HG03064 (cell line): Measurements from ENCODE around the gene RBM28.
"Not testable (repeated sequence)": the region's sequence is repeated elsewhere in the genome, so short reads cannot be mapped to it uniquely, and the experiment has no call there.

Experiments
- ATAC-seq: cut with Tn5 transposase; IDR thresholded peaks from one replicate; pipeline ENCODE4 v1.9.1; 2021; ENCODE audit warnings: low read depth; ENCODE audit not compliant: unreplicated experiment

The RBM28 gene

DNA sequence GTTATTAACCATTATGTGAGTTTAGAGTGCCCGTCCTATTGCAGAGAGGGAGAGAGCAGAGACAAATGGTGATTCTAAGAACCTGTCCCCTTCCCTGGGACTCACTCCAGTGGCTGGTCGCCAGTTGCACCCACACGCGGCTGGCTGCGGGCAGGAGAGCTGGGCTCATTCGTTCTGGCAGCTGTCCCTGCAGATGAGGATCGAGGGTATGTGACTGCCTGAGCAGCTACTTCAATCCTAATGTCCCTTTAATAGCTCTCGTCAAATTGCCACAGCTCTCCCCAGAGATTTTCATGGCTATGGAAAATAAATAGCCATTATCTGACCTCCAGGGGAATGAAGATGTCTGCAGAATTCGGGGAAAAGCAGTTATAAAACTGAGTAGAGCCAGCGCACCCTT lies 41.6 kb downstream of the RBM28 start:
- no peak for ATAC-seq

DNA sequence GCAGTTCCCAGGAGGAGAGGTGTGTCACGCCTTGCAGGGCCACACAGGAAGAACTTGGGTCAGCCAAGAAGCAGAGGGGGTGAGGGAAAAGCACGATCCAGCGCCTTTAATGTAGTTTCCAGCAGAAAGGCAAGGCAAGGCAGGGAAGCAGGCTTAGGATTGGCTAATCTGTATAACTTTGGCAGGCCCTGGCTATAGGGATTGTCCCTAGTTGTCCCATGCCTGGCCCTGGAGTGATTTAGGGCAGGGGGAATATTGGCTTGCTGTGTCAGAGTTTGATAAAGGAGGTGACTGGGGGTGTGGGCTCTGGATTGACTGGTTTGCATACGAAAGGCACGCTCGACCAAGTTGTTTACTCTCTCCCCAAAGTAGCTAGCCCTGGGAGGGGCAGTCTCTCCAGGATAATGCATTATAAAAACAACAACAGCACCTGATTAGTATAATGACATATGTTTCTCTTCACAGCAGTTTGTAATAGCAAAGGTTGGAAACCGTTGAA lies 44.5 kb downstream of the RBM28 start:
- no peak for ATAC-seq

DNA sequence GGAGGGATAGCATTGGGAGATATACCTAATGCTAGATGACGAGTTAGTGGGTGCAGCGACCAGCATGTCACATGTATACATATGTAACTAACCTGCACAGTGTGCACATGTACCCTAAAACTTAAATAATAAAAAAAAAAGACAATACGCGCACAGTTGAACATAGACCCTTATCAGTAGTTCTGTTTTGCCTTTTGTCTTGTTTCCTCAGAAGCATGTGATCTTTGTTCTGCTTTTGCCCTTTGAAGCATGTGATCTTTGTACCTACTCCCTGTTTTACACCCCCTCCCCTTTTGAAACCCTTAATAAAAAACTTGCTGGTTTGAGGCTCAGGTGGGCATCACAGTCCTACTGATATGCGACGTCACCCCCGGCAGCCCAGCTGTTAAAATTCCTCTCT lies 45.7 kb downstream of the RBM28 start:
- not testable (repeated sequence) for ATAC-seq

DNA sequence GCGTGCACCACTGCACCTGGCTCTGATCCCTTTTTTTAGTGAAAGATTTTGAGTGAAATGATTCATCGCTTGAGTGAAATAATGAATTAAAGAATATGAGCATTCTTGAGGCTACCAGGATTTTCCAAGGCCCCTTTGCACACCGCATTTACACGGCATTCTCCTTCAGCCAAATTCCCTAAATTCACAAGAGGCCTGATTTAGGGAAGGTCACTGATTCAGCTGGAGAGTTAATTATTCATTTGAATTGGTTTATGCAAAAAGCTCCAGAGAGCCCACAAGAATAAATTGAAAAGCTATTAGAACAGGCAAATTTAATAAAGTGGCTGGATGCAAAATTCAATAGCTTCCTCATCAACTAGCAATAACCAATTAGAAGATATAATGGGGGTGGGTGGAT lies 56.2 kb downstream of the RBM28 start:
- no peak for ATAC-seq

DNA sequence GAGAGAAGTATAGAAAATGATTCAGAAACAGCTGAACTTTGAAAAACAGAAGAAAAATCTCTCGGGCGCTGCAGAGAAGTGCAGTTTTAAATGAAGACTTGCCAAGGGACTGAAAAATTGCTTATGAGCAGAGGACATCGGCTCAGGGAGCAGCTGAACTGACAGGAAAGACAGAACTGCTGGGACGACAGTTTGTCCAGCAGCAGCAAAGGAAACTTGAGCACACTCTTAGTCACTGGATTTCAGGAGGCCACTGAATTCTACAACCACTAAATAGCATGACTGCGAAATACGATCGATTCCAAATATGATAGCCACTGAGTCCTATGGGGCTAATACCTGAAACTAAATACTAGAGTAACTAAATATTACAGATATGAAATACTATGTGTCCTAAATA lies 59.6 kb downstream of the RBM28 start:
- ATAC-seq, result no peak

DNA sequence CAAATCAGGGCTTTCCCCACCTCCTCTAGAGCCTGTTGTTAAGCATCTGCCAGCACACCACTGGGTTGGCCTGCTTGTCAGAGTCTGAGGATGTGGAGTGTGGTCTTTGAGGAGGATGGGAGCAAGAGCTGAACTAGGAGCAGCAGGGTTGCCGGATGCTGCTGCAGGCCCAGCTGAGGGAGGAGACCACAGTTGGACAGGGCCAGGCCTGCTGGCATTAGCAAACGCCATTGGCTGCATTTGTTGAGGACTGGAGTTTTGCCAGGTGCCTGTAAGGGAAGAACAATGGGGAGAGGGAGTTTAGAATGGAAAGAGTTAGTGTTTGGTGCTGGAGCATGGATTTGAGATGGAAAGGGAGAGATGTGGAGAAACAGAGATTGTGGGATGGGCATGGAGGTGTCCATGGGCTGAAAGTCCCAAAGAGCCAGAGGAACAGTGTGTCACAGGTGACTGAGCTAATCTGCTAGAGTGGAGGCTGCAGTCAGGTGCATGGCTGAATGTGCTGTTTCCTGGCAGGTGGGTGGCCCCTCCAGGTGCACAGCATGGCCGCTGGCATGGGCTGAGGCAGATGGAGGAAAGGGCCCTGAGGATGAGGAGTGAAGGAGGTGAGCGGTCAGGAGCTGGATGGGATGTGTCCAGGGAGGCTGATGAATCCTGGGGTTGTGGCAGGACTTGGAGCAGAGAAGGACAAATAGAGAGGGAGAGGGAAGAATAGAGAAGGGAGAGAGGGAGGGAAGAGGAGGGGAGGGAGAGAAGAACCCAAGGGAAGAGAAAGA lies 61.9 kb downstream of the RBM28 start:
- ATAC-seq, result no peak

DNA sequence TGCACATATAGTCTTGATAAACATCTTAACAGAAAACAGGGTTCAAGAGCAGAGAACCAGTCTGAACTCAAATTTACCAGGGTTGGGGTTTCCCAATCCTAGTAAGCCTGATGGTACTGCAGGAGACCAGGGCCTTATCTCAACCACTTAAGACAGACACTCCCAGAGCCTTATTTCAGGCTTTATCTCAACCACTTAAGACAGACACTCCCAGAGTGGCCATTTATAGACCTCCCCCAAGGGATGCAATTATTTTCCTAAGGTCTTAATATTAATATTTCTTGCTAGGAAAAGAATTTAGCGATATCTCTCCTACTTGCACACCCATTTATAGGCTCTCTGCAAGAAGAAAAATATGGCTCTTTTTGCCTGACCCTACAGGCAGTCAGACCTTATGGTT lies 63.3 kb downstream of the RBM28 start:
- ATAC-seq, result not testable (repeated sequence)

DNA sequence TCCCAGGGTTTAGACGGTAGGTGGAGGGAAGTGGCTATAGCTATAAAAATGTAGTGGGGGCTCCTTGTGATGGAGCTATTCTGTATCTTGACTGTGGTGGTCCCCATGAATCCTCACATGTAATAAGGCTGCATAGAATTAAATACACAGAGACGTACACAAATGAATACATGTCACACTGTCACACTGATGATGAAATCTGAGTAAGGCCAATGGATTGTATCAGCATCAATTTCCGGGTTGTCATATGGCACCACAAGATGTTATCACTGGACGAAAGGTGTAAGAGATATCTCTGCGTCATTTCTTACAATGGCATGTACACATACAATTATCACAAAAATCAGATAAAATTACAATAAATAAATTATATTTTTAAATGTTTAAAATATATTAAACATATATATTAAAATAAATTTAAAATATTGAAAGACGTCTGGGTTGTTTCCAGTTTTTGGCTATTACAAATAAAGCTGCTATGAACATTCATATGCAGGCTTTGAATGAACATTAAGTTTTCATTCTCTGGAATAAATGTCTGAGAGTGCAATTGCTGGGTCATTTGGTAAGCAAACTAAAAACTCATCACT lies 64.5 kb downstream of the RBM28 start:
- no peak for ATAC-seq

DNA sequence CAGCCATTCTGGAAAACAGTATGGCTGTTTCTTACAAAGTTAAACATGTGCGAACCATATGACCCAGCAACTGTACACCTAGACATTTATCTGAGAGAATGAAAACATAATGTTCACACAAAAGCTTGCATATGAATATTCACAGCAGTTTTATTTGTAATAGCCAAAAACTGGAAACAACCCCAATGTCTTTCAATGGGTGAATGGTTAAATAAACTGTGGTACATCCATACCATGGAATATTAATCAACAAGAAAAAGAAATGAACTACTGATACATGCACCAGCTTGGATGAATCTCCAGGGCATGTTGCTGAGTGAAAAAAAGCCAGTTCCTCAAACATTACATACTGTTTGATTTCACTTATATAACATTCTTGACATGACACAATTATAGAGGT lies 65.3 kb downstream of the RBM28 start:
- no peak for ATAC-seq

DNA sequence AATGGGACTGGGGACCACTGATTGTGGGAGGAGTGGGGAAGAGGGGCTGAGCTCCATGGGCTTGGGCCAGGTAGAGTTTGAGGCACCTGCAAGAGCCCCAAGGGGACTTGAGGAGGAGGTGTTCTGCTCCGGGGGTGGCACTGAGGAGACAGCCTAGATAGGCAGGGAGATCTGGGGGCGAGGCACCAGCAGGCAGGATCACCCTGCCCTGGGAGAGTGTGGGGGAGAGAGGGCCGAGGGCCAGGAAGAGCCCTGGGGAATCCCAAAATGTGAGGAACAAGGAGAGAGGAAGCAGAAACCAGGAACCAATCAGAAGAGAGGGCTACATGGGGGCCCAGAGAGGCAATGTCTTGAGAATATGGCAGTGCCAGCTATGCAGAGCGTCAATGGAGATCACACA lies 68.0 kb downstream of the RBM28 start:
- no peak for ATAC-seq

DNA sequence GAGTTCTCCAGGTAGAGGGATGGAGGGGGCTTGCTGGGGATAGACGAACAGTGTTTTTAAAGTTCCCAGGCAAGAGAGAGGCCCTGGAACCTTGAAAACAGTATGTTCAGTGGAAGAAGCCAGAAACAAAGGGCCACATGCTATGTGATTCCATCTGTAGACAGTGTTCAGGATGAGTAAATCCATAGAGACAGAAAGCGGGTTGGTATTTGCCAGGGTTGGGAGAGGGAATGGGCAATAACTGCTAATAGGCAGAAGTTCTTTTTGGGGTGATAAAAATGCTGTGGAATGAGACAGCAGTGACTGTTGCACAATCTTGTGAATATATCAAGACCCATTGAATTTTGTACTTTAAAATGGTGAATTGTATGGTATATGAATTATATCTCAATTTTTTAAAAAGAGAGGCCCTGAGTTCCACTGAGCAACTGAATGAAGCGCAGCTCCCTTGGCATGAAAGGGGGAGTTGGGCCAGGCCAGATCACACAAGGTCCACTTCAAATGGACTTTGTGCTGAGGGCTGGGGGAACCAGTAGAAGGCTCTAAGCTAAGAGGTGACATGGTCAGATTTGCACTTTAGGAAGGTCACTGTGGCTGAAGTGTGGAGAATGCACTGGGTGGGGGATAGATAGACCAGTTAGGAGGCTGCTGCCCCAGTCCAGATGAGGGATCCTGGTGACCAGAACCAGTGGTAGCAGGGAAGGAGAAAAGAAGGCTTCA lies 68.7 kb downstream of the RBM28 start:
- no peak for ATAC-seq

DNA sequence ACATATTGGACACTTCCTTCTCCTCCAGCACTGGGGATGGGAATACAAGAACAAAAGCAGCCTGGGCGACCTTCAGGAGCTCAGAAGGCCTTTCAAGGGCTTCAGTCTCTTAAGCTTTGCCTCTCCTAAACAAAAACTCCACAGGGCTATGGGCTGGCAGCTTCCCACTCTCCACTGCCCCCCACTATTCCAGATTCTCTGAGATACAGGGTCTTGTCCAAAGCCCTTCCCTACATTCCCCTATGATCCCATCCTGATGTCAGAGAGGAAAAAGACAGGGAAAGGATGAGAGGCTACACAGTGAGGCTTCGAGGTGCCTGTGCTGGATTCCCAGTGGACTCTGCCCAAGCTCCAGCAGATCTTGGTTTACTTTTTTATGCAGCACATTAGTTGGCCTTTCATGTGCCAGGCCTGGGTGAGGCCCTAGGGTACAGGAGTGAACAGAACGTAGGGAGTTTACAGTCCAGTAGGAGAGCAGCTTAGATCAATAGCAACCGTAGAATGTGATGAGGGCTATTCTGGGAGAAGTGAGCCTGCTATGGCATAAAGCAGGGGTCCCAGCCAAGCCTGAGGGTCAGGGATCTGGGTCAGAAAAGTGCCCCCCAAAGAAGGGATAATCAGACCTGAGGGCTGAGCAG lies 69.3 kb downstream of the RBM28 start:
- no peak for ATAC-seq

DNA sequence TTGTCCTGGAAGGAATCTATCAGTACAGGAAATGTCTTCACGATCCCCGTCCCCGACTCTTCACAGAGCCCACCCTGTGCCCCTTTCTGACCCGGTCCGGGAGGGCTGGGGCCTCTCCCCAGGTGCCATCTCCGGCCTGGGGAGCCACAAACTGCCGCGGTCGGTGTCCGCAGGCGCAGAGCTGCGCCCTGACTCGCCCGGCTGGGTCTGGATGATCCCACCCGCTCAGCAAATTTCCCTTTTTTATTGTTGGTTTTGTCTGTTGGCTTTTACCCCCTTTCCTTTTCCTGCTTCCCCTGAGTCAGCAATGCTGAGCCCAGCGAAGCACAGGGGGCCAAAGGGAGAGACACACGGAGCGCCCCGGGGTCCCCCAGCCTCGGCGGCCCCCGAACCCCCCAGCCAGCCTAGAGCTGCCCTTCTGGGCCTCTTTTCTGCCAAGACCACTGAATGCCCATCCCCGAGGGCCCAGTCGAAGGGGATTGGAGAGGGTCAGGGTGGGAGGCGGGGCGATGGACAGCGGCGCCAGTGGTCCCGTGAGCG lies 71.7 kb downstream of the RBM28 start:
- no peak for ATAC-seq

DNA sequence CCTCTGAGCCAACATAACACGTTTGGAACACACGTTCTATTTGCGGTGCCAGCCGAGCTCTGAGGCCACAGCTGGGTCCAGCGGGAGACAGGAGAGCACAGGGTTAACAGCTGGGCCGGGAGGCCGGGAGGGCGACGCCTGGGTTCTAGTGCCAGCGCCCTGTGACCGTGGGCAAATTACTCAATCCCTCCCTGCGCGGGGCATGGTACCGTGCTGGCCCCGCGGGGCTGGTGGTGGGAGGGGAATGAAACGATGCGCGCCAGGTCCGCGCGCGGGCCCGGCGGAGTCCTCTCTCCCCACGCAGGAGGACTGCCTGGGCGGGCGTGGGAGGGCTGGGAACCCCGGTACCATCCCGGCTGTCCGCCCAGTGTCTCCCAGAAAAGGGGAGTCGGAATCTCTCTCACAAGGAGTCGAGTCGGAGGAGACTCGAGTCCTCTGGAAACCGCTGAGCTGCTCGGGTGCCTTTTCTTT lies 72.2 kb downstream of the RBM28 start:
- ATAC-seq, result no peak

DNA sequence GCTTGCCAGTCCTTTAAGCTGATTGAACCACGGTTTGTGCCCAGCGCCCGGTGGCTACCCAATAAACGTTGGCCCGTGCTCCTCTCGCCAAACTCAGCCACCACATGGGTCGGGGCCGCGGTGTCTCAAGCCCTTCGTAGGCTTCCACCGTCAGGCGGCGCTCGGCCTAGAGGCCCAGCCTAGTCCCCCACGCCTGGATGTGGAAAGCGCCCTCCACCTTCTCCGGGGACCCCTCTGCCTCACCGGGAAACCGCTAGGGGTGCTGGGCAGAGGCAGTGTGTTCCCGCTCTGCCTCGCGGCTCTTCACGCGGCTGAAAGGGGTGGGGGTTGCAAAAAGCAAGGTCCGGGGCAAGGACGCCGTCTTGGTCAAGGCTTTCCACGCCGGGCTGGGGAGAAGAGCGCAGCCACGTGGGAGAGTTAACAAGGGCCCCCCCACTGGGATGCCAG lies 72.9 kb downstream of the RBM28 start:
- ATAC-seq, result no peak

DNA sequence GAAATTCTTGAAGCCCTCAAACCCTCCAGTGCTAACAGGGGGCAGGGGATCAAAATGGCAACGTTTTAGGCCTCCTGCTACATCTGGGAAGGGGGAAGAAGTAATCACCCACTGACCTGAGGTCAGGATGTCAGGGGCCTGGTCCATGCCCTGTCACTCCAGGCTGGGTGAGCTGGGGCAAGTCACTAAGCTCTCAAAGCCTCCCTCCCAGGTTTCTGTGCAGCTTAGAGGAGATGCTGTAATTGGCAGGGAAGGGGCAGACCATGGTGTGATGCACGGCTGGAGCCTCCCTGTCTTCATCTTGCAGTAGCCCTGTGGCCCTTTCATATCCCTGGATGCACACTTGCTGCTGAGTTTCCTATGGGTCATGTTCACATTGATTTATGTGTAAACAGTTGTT lies 75.5 kb downstream of the RBM28 start:
- ATAC-seq, result no peak

DNA sequence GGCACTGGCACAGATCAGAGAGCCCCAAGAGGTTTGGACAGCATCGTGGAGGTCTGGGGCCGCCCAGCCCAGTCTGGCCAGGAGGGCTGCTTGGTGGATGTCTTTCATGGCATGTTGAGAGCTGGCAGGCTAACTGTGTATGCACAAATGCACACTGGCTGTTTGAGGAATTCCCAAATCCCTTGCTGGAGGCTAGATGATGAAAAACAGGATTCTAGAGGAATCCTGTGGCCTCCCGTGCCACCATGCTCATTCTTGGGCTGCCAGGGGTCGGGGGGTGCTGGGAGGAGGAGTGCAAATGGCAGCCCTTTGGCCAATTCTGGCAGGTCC lies 76.1 kb downstream of the RBM28 start:
- ATAC-seq, result no peak

DNA sequence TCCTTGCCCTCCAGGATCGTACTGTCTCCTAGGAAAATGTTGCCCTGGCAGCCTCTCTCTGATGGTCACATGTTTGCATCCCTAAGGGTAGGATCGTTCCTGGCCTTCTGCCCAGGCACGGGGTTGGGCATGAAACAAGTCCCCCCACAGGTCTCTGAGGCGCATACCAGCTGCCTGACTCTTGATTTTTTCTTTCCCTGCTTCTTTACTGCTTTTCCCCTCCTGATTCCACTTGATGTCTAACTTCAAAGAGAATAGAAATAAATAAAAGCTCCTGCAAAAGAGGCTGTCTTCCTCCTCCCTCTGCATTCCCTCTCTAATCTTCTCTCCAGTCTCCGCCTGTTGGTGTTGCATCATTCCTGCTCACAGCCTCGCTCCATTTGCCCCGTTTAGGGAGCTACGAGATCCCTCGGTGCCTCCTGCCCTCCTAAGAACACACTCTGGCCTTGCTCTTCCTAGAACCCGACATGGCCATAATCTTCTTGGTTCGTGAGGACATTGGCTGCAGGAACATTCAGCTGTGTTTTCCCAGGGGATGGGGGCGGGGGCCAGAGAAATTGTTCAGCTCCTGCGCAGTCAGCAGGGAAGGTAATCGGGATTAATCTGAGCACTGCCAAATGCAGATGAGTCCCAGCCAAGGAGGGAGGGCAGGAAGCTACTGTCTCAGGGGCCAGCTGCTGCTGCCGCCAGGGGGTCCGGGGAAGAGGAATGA lies 76.7 kb downstream of the RBM28 start:
- no peak for ATAC-seq

DNA sequence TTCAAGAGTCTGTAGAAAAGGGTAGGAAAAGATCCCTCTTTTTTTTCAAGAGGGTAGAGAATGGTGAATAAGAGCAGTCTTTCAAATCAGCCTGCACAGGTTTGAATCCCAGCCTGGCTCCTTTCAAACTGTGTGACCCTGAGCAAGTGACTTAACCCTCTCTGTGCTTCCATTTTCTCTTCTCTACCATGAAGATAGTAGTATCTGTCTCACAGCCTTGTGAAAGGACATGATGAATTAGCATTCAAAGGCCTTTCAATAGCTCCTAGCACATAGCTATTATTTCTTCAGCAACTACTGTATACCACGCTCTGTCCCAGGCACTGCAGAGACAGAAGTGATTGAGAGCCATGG lies 77.2 kb downstream of the RBM28 start:
- ATAC-seq, result no peak

DNA sequence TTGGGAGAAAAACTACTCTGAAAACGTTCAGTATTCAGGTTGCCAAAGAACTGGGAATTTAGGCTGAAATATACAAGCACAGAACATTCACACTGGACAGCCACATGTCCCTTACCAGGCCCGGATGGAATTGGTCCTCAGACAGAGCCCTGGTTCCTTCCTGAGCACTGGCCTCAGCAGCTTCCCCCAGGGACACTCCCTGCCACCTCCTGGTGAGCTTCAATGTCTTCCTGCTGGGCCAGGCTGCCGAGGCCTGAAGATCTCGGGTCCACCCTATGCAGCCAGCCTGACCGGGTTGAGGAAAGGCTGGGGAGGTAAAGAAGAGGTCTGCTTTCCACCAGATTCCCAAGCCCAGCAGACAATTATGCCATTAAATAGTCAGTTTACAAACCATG lies 77.8 kb downstream of the RBM28 start:
- ATAC-seq, result no peak
